ENCODE results near the gene PDE4B. TPM values are rescaled to one million over a fixed set of nuclear protein-coding genes. Genes with fewer than 3 reads are reported as not detected.

PDE4B gene
- total RNA-seq, 4 donors from 2014 or later, result 5.5 to 13.6 (median 9.3) TPM

DNA sequence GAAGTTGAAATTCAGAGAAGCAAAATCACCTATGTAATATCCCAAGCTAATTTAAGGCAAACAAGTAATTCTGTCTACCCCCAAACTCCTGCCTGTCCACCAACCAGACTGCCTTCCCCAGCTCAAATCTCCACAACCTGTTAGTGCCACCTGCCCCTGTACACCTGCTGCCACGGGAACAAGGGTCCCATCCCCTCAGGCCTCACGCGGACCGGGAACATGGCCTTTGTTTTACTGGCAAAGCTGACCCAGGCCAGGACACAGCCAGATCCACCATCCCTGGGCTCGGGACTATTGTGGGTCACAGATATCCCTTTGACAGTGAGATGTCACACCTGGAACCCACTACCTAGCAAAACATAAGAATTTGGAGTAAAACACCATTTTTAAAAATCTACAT, 601.9 kb downstream of the PDE4B start:
- intact Hi-C loops (cut with DNase I; ENCODE audit: low total_unique reads), result no loop called here

DNA sequence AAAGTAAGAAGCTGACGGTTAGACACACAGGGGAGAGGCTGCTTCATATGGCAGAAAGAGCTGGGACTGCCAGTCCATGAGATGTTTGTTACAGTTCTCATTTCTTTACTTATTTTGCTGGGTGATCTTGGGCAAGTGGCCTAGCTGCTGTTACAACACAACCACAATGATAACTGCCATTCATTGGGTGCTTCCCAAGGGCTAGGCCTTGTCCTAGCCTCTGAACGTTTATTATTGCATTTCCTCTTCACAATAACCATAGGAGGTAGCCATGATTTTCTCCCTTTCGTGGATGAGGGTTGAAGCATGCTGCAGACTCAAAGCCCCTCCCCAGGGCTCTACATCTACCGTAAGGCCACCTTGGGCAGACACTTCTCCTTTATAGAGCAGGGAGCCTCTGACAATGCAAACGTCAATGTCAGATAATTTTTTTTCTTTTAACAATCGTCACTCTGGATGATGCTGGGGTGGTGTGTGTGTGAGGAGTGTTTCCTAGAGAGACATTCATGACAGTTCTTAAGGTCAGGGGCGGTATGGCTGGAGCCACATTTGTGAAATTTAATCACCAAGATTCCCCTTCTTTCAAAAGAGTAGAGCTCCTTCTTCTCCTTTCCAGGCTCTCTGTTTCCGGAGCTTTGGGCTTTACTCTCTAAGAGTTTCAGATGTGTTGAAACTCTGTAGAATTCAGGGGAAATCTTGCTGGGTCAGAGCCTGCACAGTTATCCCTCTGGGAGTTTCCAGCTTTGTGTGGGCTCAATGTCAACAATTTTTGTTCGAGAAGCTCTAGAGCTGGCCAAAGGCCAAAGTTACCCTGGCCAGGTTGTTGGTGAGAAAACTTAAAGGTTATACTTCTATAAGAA, 602.7 kb downstream of the PDE4B start:
- 50 to 57% methylated on average over 9 of the region's 9 CpGs for WGBS, 2 donors
- H3K4me3 ChIP-seq (ENCODE audit: low read depth, poor library complexity, severe bottlenecking), result no peak overlapping the region
- intact Hi-C loops (cut with DNase I; ENCODE audit: low total_unique reads), result no loop called here
- DNase-seq (ENCODE audit: low spot score in 2 of 2), result no peak
- TF ChIP-seq POLR2A (IDR thresholded peaks at IDR 0.05), result no peak
- TF ChIP-seq, protein P1, sequence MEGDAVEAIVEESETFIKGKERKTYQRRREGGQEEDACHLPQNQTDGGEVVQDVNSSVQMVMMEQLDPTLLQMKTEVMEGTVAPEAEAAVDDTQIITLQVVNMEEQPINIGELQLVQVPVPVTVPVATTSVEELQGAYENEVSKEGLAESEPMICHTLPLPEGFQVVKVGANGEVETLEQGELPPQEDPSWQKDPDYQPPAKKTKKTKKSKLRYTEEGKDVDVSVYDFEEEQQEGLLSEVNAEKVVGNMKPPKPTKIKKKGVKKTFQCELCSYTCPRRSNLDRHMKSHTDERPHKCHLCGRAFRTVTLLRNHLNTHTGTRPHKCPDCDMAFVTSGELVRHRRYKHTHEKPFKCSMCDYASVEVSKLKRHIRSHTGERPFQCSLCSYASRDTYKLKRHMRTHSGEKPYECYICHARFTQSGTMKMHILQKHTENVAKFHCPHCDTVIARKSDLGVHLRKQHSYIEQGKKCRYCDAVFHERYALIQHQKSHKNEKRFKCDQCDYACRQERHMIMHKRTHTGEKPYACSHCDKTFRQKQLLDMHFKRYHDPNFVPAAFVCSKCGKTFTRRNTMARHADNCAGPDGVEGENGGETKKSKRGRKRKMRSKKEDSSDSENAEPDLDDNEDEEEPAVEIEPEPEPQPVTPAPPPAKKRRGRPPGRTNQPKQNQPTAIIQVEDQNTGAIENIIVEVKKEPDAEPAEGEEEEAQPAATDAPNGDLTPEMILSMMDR (IDR thresholded peaks at IDR 0.05), result no peak

More for the DNA sequence above, 601.9 kb downstream of the PDE4B start:
- WGBS, 2 donors, result 94 to 97% methylated on average over 5 of the region's 5 CpGs
- H3K4me3 ChIP-seq (ENCODE audit: low read depth, poor library complexity, severe bottlenecking), result no peak overlapping the region
- DNase-seq (ENCODE audit: low spot score in 2 of 2), result no peak
- TF ChIP-seq, protein P1 (IDR thresholded peaks at IDR 0.05), result no peak
- TF ChIP-seq POLR2A (IDR thresholded peaks at IDR 0.05), result no peak

DNA sequence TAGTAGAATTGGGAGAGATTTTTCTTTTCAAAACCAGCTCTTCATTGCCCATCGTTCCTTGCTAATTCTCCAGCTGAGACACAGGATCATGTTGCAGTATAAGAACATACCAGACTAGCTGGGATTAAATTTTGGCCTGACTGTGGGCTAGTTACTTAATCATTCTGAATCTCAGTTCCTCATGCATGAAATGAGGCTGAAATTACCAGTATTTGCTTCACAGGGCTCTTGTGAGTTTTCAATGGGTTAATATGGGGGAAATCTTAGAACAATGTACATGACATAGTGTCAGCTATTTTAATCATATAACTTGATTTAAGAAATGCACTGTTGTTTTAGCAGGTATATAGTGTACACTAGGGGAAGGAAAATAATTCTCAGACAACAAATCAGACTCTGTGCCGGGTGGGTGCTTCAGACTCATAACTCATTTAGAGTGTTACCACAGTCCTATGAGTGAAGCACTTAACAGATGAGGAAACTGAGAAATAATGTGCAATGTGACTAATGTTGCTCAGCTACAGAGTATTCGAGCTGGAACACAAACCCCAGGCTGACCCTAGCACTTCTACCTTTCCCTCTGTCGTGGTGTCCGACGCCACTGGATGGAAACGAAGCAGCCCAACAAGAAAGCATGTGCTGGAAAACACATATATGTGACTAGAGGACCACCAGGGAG, 603.7 kb downstream of the PDE4B start:
- intact Hi-C loops (cut with DNase I; ENCODE audit: low total_unique reads), result no loop called here
- DNase-seq (ENCODE audit: low spot score in 2 of 2), result no peak
- WGBS, 2 donors, result 83 to 86% methylated on average over 7 of the region's 7 CpGs
- TF ChIP-seq POLR2A (IDR thresholded peaks at IDR 0.05), result no peak
- TF ChIP-seq, protein P1 (IDR thresholded peaks at IDR 0.05), result no peak
- no peak overlapping the region for H3K4me3 ChIP-seq (ENCODE audit: low read depth, poor library complexity, severe bottlenecking)

DNA sequence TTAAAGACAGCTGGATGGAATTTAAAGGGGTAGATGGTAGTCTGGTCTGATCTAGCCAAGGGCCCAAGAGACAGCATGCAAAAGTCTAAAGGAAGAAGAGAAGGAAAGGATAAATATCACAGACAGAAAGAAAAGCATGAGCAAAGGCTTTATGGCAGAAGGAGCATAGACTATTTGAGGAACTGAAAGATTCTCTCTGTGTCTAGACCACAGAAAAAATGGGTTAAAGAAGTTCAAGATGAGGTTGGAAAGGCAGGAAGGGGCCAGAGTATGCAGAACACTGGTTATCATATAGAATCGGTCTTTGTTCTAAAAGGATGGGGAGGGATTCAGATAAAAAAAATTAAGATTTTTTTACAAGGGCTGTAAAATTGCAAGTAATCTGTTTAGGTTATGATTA, 604.5 kb downstream of the PDE4B start:
- TF ChIP-seq, protein P1 (IDR thresholded peaks at IDR 0.05), result no peak
- TF ChIP-seq POLR2A (IDR thresholded peaks at IDR 0.05), result no peak
- WGBS, 2 donors, result 88 to 90% methylated on average over 1 of the region's 1 CpG
- no peak overlapping the region for H3K4me3 ChIP-seq (ENCODE audit: low read depth, poor library complexity, severe bottlenecking)
- intact Hi-C loops (cut with DNase I; ENCODE audit: low total_unique reads), result no loop called here
- no peak for DNase-seq (ENCODE audit: low spot score in 2 of 2)

DNA sequence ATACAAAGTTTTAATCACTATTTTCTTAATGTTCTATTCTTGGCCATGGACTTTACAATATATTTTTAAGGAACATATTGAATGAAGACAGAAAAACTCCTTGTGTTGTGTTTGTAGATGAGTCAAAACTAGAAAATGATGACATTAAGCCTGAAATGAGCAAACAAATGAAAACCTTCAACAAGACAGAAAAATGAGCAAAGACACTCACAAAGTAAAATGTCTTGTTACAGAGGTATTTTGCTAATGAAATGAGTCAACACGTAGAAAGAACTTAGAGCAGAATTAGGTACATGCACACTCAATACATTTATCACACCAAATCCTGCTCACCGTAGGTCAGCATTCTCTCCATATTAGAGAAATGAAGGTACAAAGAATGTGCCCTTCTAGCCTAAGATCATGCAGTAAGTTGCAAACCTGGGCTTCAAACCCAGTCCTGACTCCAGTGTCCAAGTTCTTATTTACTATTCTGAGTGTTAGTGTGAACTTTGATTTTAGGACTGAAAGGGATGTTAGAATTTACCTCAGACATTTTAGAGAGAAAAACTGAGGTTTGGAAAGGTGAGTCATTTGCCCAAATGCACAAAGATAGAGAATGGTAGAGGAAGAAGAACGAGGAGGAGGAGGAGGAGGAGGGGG, 607.3 kb downstream of the PDE4B start:
- DNase-seq (ENCODE audit: low spot score in 2 of 2), result no peak
- TF ChIP-seq, protein P1 (IDR thresholded peaks at IDR 0.05), result no peak
- TF ChIP-seq POLR2A (IDR thresholded peaks at IDR 0.05), result no peak

More for the DNA sequence above, 607.3 kb downstream of the PDE4B start:
- WGBS, 2 donors, result 83 to 86% methylated on average over 3 of the region's 3 CpGs
- intact Hi-C loops (cut with DNase I; ENCODE audit: low total_unique reads), result no loop called here
- H3K4me3 ChIP-seq (ENCODE audit: low read depth, poor library complexity, severe bottlenecking), result no peak overlapping the region

All from lower leg skin (tissue), 4 donors.